ENCODE measurements around the gene PFKFB4.

GRCh38 chr3:48504051-48504946 is 52.3 kb downstream of the PFKFB4 start, which contains the start of gene SHISA5:
- TF ChIP-seq CTCF (IDR thresholded peaks at IDR 0.05; ENCODE audit: low read depth, low read length, poor library complexity, severe bottlenecking) (no peak), EZH2phosphoT487 (IDR thresholded peaks at IDR 0.05; ENCODE audit: borderline replicate concordance, low read length) (no peak)
